NCI-H82 treated with DMSO at 0.1 percent for 48 hours (cell line): ENCODE data around the gene SYNE3.

Source experiments
- DNase-seq: peaks from one replicate; lab custom pipeline; 2025; ENCODE audit not compliant: unreplicated experiment; lab: John Stamatoyannopoulos, UW

Gene SYNE3

DNA sequence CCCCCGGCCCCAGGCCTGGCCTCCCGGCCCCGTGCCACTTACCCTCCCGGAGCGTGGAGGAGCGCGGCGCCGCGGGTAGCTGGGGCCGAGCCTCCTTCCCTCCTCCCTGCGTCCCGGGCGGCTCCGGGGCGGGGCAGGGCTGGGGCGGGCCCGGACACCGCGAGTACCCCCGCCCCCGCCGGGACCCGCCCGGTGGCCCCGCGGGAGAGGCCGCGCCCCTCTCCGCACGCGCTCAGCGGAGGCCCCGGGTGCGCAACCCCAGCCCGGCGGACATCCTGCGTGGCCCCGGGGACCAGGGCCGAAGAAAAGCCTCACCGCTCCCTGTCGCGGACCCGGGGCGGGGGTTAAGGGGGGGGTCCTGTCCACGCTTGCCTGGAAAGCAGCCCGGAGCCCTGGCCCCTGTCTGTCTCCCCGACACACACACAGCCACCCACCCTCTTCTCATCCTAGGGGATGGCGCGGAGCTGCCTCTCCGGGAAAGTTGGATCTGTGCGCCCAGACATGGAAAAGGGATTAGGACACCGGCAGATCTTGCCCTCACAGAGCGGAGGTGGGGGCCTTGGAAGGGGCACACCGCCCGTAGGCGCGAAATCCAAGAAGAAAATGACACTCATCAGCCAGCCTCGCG is at the start of gene SYNE3:
Gene SYNE3, minus strand, starts transcription at position 97 of the 628 bp plus-strand sequence. CDS start 40,829 bp downstream, outside the sequence.
- no peak for DNase-seq

- DNase-seq, result no peak
These were observed 47.6 kb upstream of the SYNE3 start for GRCh38 chr14:95564060-95564459.

DNA sequence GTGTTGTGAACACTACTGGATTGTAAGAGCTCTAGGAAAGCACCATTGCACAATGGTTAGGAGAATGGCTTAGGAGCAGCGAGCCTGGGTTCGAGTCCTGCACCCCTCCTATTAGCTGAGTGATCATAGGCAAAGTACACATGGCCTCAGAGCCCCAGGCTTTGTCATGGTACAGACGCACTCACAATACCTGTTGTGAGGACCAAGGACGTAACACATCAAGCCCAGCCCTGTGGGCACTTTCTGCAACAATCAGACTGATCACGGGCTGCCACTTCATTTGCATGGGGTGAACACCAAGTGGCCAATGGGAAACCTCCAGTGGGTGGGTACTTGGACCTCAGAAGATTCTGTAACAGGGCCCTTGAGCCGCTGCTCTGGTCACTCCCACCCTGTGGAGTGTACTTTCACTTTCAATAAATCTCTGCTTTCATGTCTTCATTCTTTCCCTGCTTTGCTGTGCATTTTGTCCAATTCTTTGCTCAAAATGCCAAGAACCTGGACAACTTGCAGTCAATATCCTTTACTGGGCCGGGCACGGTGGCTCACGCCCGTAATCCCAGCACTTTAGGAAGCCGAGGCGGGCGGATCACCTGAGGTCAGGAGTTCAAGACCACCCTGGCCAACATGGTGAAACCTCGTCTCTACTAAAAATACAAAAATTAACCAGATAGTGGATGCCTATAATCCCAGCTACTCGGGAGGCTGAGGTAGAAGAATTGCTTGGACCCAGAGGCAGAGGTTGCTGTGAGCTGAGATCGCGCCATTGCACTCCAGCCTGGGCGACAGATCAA is 46.6 kb upstream of the SYNE3 start:
- no peak for DNase-seq

DNA sequence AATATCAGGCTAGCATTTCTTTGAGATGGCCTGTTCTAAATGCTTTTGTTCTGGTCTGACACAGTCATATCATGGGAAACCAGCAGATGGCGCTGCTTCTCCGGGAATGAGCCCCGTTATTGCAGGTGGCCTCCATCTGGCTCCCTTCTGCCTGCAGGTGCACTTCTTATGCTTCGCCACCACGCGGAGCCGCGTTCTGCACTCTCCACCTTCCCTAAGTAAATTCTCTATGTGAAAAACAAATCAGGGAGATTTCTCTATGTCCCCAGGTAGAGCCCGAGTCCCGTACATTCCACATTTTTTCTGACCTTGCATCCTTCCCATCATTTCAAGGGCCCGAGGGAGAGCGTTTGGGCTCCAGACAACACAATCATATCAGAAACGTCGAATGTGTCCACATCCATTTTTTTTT is 44.6 kb upstream of the SYNE3 start:
- DNase-seq, result peak; percentile 70

- DNase-seq, result no peak
These were observed 42.8 kb upstream of the SYNE3 start for GRCh38 chr14:95559203-95559602.

DNA sequence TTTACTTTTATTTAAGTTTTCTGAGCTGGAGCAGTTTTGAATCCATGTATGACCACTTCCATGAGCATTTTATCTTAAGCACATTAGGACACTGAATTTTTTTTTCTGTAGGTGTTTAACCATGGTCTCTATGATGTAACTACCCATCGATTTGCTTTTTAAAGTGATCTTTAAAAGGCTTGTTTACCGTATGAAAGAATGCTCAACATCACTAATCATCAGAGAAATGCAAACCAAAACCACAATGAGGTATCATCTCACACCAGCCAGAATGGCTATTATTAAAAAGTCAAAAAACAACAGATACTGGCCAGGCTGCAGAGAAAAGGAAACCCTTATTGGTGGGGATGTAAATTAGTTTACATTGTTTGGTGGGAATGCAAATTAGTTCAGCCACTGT is 41.4 kb upstream of the SYNE3 start:
- no peak for DNase-seq

DNA sequence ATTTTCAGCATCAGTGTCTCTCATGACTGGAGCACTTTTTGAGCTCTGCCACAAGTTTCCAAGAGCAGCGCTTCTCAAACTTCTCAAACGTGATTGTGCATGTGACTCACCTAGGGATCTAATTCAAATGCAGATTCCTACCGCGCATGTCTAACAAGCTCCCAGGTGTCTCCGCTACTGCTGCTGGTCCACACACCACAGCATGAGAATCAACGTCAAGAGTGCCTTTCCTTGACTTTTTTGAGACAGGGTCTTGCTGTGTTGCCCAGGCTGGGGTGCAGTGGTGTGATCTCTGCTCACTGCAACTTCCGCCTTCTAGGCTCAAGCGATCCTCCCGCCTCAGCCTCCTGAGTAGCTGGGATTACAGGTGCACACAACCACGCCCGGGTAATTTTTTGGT is 40.8 kb upstream of the SYNE3 start:
- no peak for DNase-seq

DNA sequence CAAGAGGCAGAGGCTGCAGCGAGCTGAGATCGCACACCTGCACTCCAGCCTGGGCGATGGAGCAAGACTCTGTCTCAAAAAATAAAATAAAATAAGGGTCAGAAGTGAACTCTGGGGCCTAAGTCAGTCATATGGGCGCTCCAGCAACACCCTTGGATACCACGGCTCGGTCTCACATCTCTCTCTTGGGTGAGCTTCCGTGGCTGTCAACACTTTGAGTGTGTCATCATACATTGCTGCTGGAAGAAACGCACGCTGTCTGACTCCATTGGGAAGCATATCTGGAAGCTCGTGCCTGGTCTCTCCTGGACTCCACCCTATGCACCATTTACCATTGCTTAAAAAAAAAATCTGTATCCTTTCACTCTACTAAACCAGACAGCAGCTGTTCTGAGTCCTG is 38.6 kb upstream of the SYNE3 start:
- no peak for DNase-seq

- no peak for DNase-seq
These were observed 36.7 kb upstream of the SYNE3 start for GRCh38 chr14:95553141-95553540.

GRCh38 chr14:95551435-95551834 is 35.0 kb upstream of the SYNE3 start:
- no peak for DNase-seq

- no peak for DNase-seq
These were observed 33.5 kb upstream of the SYNE3 start for GRCh38 chr14:95549656-95550585.

- DNase-seq, result no peak
These were observed 32.0 kb upstream of the SYNE3 start for GRCh38 chr14:95548328-95548929.

DNA sequence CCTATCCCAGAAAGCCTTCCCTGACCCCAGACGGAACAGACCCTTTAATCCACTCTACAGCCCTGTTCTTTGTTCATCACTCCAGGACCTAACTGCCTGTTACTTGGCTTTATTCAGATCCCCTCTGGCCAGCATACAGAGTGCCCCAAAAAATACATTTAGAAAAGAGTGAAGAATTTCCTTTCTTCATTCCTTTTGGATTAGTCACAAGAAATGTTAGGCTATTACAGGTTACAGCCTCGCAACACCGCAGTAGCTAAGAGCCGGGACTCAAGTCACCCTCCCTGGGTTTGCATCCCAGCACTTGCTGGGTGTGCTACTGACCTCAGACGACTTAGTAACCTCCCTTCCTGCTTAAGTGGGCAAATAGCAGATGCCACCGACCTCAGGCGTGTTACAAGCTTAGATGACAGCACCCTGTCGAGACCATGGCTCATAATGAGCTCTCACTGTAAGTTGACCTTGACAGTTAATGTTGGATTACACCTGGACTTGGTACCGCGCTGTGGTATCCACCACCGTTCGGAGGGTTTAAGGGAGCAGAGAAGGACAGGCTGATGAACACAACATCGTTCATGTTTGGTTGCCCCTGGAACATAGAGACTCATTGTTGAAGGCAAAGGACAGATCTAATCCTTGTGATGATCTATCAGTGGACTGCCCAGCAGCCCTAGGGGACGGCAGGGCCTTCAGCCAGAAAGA is 31.3 kb upstream of the SYNE3 start:
- no peak for DNase-seq

DNA sequence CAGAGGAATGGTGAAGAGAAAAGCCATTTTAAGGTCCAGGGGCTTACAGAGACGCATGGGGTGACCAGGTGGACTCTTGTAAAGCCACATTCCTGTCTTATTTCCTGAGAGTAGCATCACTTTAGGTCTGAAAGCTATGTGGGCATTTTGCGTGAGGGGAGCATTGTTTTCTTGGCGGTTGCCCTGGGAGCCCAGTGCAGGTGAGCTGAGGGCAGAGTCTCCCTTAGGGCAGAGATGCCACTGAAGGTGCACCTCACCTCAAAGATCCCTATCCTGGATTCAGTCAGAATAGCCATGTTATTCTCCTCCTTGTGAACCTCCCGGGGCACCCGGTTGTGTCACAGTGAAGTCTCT is 30.8 kb upstream of the SYNE3 start:
- DNase-seq, result no peak

DNA sequence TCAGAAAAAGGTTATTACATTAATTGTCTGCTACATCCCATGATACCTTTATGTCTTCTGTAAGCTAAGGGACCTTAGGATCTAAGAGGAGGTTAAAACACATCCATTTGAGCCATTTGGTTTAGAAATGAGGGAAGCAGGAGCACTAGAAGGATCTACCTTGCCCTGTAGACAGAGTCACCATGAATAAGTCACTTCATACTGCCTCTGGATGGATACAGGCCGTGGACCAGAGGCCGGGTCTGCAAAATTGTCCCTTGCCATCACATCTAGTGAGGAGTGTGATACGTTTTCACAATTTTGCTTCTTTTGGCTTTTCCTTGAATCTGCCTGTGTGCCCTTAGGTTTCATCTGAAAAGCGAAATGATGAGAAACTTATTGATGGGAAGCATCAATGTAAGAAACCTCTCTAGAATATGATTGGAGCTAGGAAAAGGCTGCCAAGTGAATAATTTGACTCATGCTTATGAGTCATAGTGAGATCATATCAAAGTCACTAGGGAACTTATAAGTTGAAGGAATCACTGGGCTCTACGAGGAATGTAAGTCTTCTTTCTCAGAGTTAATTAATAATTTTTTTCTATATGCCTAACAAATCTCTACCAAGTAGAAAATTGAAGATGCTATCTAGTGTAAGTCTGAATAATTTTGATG is 29.2 kb upstream of the SYNE3 start:
- no peak for DNase-seq

DNA sequence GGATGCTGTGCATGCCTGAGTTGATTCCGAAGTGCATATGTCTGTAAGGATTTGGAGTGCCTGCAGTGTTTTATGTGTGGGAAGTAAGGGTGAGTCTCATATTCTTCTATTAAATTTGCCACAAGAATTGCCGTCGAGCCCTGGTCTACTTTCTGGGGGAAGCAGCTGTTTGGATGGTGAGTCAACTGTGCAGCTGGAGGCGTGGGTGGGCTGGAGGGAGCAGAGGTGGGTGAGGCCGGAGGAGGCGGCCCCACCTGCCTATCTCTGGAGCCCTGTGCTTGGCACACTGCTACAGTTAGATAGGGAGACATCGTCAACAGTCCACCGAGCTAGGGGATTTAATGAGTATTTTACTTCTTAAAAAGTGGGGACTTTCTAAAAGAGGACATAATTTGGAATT is 28.1 kb upstream of the SYNE3 start:
- DNase-seq, result no peak

- no peak for DNase-seq
These were observed 26.6 kb upstream of the SYNE3 start for GRCh38 chr14:95543021-95543420.

- DNase-seq, result no peak
These were observed 25.8 kb upstream of the SYNE3 start for GRCh38 chr14:95541932-95542930.

DNA sequence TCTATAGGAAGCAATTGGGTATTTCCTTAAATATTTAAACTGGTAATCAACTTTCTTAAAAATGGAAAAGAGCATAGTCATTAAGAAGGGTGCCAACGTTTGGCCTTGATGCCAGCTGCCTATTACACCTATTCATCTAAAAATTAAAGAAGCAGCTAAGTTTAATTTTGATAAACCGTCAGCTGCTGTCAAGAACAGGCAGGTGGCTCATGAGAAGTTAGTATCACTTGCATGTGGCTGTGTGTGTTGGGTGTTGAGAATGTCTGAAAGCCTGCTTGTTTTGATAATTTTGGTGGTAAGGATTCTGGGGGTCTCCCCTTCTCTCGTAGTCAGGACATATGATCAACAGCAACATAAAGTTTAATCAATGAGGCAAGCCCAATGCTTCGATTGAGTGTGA is 24.9 kb upstream of the SYNE3 start:
- no peak for DNase-seq
